ENCODE results near the gene NUP210L.

- no peak for TF ChIP-seq GATA3 (IDR thresholded peaks at IDR 0.05; ENCODE audit: low read depth, low read length)
- no peak for TF ChIP-seq GATA2 (IDR thresholded peaks at IDR 0.05; ENCODE audit: low read depth, low read length)
Observed at GRCh38 chr1:154117642-154118041, 37.2 kb downstream of the NUP210L start.
